DMS153 treated with DMSO at 0.1 percent for 48 hours (cell line): ENCODE results near the gene INA.
"Not testable (repeated sequence)": the region's sequence is repeated elsewhere in the genome, so short reads cannot be mapped to it uniquely, and the experiment has no call there.

Experiments used
- DNase-seq: peaks from one replicate; lab custom pipeline; 2025; ENCODE audit not compliant: unreplicated experiment; lab: John Stamatoyannopoulos, UW

Gene INA

GRCh38 chr10:103276896-103277712 is at the start of gene INA:
Gene INA (plus strand): TSS chr10:103277138. CDS start chr10:103277212, 74 bp downstream.
- peak; percentile 52 for DNase-seq

GRCh38 chr10:103227416-103227815 is 49.5 kb upstream of the INA start:
- no peak for DNase-seq

GRCh38 chr10:103231047-103231551 is 45.8 kb upstream of the INA start:
- no peak for DNase-seq

- no peak for DNase-seq
Measured at GRCh38 chr10:103232131-103232673, 44.7 kb upstream of the INA start.

GRCh38 chr10:103232772-103233488 is 44.0 kb upstream of the INA start:
- no peak for DNase-seq

GRCh38 chr10:103235775-103236174 is 41.2 kb upstream of the INA start:
- DNase-seq: no peak

GRCh38 chr10:103238506-103239252 is 38.3 kb upstream of the INA start:
- DNase-seq: no peak

- no peak for DNase-seq
Measured at GRCh38 chr10:103241262-103242011, 35.5 kb upstream of the INA start.

- peak; percentile 8 for DNase-seq
Measured at GRCh38 chr10:103244666-103245271, 32.2 kb upstream of the INA start.

- not testable (repeated sequence) for DNase-seq
Measured at GRCh38 chr10:103245587-103245986, 31.4 kb upstream of the INA start, which contains the start of gene RPEL1. Gene RPEL1 (plus strand): TSS chr10:103245887. CDS start chr10:103245997, 110 bp downstream.

GRCh38 chr10:103246324-103246723 is 30.6 kb upstream of the INA start:
- DNase-seq: no peak

- no peak for DNase-seq
Measured at GRCh38 chr10:103254113-103254512, 22.8 kb upstream of the INA start.

GRCh38 chr10:103254538-103255325 is 22.2 kb upstream of the INA start:
- DNase-seq: no peak

GRCh38 chr10:103256613-103257012 is 20.3 kb upstream of the INA start:
- no peak for DNase-seq

GRCh38 chr10:103257812-103258211 is 19.1 kb upstream of the INA start:
- no peak for DNase-seq

GRCh38 chr10:103258928-103259327 is 18.0 kb upstream of the INA start:
- DNase-seq: not testable (repeated sequence)

- no peak for DNase-seq
Measured at GRCh38 chr10:103259989-103260388, 16.9 kb upstream of the INA start.

- DNase-seq: no peak
Measured at GRCh38 chr10:103262229-103262628, 14.7 kb upstream of the INA start.

GRCh38 chr10:103265717-103266329 is 11.1 kb upstream of the INA start:
- DNase-seq: no peak
